PC-9 (cell line): ENCODE data around the gene YWHAQ. TPM values are rescaled to one million over a fixed set of nuclear protein-coding genes. Genes with fewer than 3 reads are reported as not detected.

Experiments
- BruUV-seq: library from RNA; stranded (reverse); fragments of 400-500 nt; replicated peaks from 2 replicates; lab custom pipeline; 2021; lab: Mats Ljungman, UMichigan
- CTCF ChIA-PET: fragments of 300-600 bp; sonication (Branson Sonifier 250); formaldehyde crosslinking; loops from one replicate; lab custom pipeline; 2022; ENCODE audit warnings: antibody characterized with exemption; lab: Charles Lee
- POLR2A ChIA-PET: fragments of 300-600 bp; sonication (Branson Sonifier 250); formaldehyde crosslinking; loops from one replicate; lab custom pipeline; 2022; ENCODE audit warnings: antibody characterized with exemption; ENCODE audit not compliant: unreplicated experiment; lab: Charles Lee
- DNase-seq, 2 experiments: peaks; one replicate each; pipeline versions ENCODE4 v3.0.0 to v3.0.0-alpha.2; 2015 to 2022; ENCODE audit warnings: mixed read lengths in 1 of 2
- H2AFZ ChIP-seq: fragments of 200-600 bp; sonication (generic); 2 replicates; pipeline ENCODE4 v1.8.1; 2017; ENCODE audit warnings: antibody characterized with exemption
- H3F3A ChIP-seq: fragments of 200-600 bp; sonication (generic); 2 replicates; pipeline ENCODE4 v1.8.1; 2017; ENCODE audit warnings: antibody characterized with exemption, mild to moderate bottlenecking, low read depth; ENCODE audit not compliant: insufficient read depth
- H3K27ac ChIP-seq: fragments of 200-600 bp; sonication (generic); 2 replicates; pipeline ENCODE4 v1.6.1; 2016; ENCODE audit warnings: mixed run types
- H3K27me3 ChIP-seq: fragments of 200-600 bp; sonication (generic); 2 replicates; pipeline ENCODE4 v1.6.1; 2016; ENCODE audit warnings: low read depth, mixed run types; ENCODE audit not compliant: insufficient read depth
- H3K36me3 ChIP-seq: fragments of 200-600 bp; sonication (generic); 2 replicates; pipeline ENCODE4 v1.6.1; 2016; ENCODE audit warnings: low read depth, mixed run types
- H3K4me1 ChIP-seq: fragments of 200-600 bp; sonication (generic); replicated peaks from 2 replicates; pipeline ENCODE4 v1.6.1; 2016; ENCODE audit warnings: mixed run types; ENCODE audit not compliant: insufficient read depth
- H3K4me2 ChIP-seq: fragments of 200-600 bp; sonication (generic); 2 replicates; pipeline ENCODE4 v1.6.1; 2017; ENCODE audit warnings: mixed run types
- H3K4me3 ChIP-seq: fragments of 200-600 bp; sonication (generic); 2 replicates; pipeline ENCODE4 v1.6.1; 2016; ENCODE audit warnings: mixed run types
- H3K79me2 ChIP-seq: fragments of 200-600 bp; sonication (generic); 2 replicates; pipeline ENCODE4 v1.6.1; 2017; ENCODE audit warnings: low read depth, mixed run types
- H3K9me2 ChIP-seq: fragments of 200-600 bp; sonication (generic); 2 replicates; pipeline ENCODE4 v1.8.1; 2017; ENCODE audit warnings: mild to moderate bottlenecking; ENCODE audit not compliant: insufficient read depth
- H3K9me3 ChIP-seq: fragments of 200-600 bp; sonication (generic); 2 replicates; pipeline ENCODE4 v1.8.1; 2016; ENCODE audit warnings: low read depth; ENCODE audit not compliant: insufficient read depth
- H4K20me1 ChIP-seq: fragments of 200-600 bp; sonication (generic); 2 replicates; pipeline ENCODE4 v1.8.1; 2017; ENCODE audit not compliant: insufficient read depth
- CTCF ChIP-seq: fragments of 200-600 bp; sonication (generic); conservative IDR thresholded peaks from 2 replicates; pipeline ENCODE4 v1.6.1; 2017; ENCODE audit warnings: mixed run types, antibody characterized with exemption, mild to moderate bottlenecking, moderate library complexity
- EZH2 ChIP-seq: fragments of 200-600 bp; sonication (generic); IDR thresholded peaks from 2 replicates; pipeline ENCODE4 v1.8.0; 2017; ENCODE audit warnings: antibody characterized with exemption, low read depth
- intact Hi-C: fragments of 100-400 bp; cut with micrococcal nuclease; formaldehyde crosslinking; loops from one replicate; pipeline ENCODE4 v1.10.0; 2022; ENCODE audit not compliant: unreplicated experiment
- total RNA-seq: library from RNA; stranded (reverse); gene quantifications from 2 replicates; pipeline ENCODE4 v1.2.3, GENCODE V29; 2021

YWHAQ gene
- total RNA-seq, 1 experiment from 2014 or later, result 353 TPM

GRCh38 chr2:9663008-9663879 lies 32.4 kb upstream of the YWHAQ start:
- no peaks in the 10 kb centered on the region for H3K27me3 ChIP-seq
- TF ChIP-seq CTCF (no peak), EZH2 (no peak)
- ChIA-PET CTCF (no interaction called here), POLR2A (no interaction called here)
- H4K20me1 ChIP-seq, result no peaks in the 10 kb centered on the region
- no peak overlapping the region for H3K27ac ChIP-seq
- H3K4me1 ChIP-seq, result no peaks in the 10 kb centered on the region
- no TSS peak for BruUV-seq
- DNase-seq, result no peak
- no peaks in the 10 kb centered on the region for H3K79me2 ChIP-seq
- H3K9me2 ChIP-seq, result no peaks in the 10 kb centered on the region
- no peaks in the 10 kb centered on the region for H3F3A ChIP-seq
- no peak overlapping the region for H3K4me2 ChIP-seq
- no peaks in the 10 kb centered on the region for H3K36me3 ChIP-seq
- H2AFZ ChIP-seq, result no peak overlapping the region
- intact Hi-C loops, result no loop called here
- no peaks in the 10 kb centered on the region for H3K9me3 ChIP-seq
- H3K4me3 ChIP-seq, result no peak overlapping the region

GRCh38 chr2:9661261-9661660 lies 30.5 kb upstream of the YWHAQ start:
- POLR2A ChIA-PET, result no interaction called here

GRCh38 chr2:9660781-9661180 lies 30.0 kb upstream of the YWHAQ start:
- H3K4me2 ChIP-seq, result no peak overlapping the region
- intact Hi-C loops, result no loop called here
- no peak overlapping the region for H3K4me3 ChIP-seq
- no peaks in the 10 kb centered on the region for H3K9me2 ChIP-seq
- TF ChIP-seq CTCF (no peak), EZH2 (no peak)
- no peaks in the 10 kb centered on the region for H3K27me3 ChIP-seq
- H4K20me1 ChIP-seq, result no peaks in the 10 kb centered on the region
- H3K79me2 ChIP-seq, result no peaks in the 10 kb centered on the region
- H2AFZ ChIP-seq, result no peak overlapping the region
- no peaks in the 10 kb centered on the region for H3K36me3 ChIP-seq
- ChIA-PET CTCF (no interaction called here), POLR2A (no interaction called here)
- DNase-seq, result no peak
- no TSS peak for BruUV-seq
- H3K27ac ChIP-seq, result no peak overlapping the region
- no peaks in the 10 kb centered on the region for H3K9me3 ChIP-seq
- H3K4me1 ChIP-seq, result peaks cover 9% of the 10 kb centered on the region
- peaks cover 8% of the 10 kb centered on the region; the same call in 1 of the 2 replicates for H3F3A ChIP-seq

More at GRCh38 chr2:9661261-9661660, 30.5 kb upstream of the YWHAQ start:
- Histone ChIP-seq H3K79me2 (no peaks in the 10 kb centered on the region), H3K4me3 (no peak overlapping the region), H3K27ac (no peak overlapping the region), H3K9me2 (no peaks in the 10 kb centered on the region), H3K9me3 (no peaks in the 10 kb centered on the region), H3F3A (peaks cover 3% of the 10 kb centered on the region; the same call in 1 of the 2 replicates), H2AFZ (no peak overlapping the region), H3K4me2 (no peak overlapping the region), H3K36me3 (no peaks in the 10 kb centered on the region), H3K4me1 (peaks cover 4% of the 10 kb centered on the region), H4K20me1 (no peaks in the 10 kb centered on the region), H3K27me3 (no peaks in the 10 kb centered on the region)
- intact Hi-C loops, result no loop called here
- TF ChIP-seq EZH2 (no peak), CTCF (no peak)
- no TSS peak for BruUV-seq
- CTCF ChIA-PET, result no interaction called here
- no peak for DNase-seq
